SJSA1 (cell line): ENCODE results near the gene C17orf75. TPM values are rescaled to one million over a fixed set of nuclear protein-coding genes. Genes with fewer than 3 reads are reported as not detected.
"Not testable (repeated sequence)": the region's sequence is repeated elsewhere in the genome, so short reads cannot be mapped to it uniquely, and the experiment has no call there.

Experiments
- DNase-seq, 2 experiments: peaks; one replicate each; pipeline ENCODE4 v3.0.0-alpha.2; 2015 to 2020; ENCODE audit warnings: low spot score in 2 of 2, low read depth in 1 of 2
- H3K27ac ChIP-seq: fragments of 250-450 bp; sonication (Bioruptor Pico); 2 replicates; pipeline ENCODE4 v1.5.1; 2020; ENCODE audit warnings: mild to moderate bottlenecking, moderate library complexity
- H3K27me3 ChIP-seq: fragments of 250-450 bp; sonication (Bioruptor Pico); replicated peaks from 2 replicates; pipeline ENCODE4 v1.5.1; 2020; ENCODE audit warnings: mild to moderate bottlenecking, moderate library complexity
- H3K36me3 ChIP-seq: fragments of 250-450 bp; sonication (Bioruptor Pico); 2 replicates; pipeline ENCODE4 v1.5.1; 2020; ENCODE audit warnings: mild to moderate bottlenecking
- H3K4me1 ChIP-seq: fragments of 250-450 bp; sonication (Bioruptor Pico); replicated peaks from 2 replicates; pipeline ENCODE4 v1.6.1; 2021; ENCODE audit warnings: mild to moderate bottlenecking
- H3K4me3 ChIP-seq: fragments of 250-450 bp; sonication (Bioruptor Pico); 2 replicates; pipeline ENCODE4 v1.5.1; 2020; ENCODE audit warnings: mild to moderate bottlenecking
- H3K9me3 ChIP-seq: fragments of 250-450 bp; sonication (Bioruptor Pico); replicated peaks from 2 replicates; pipeline ENCODE4 v1.5.1; 2020; ENCODE audit warnings: mild to moderate bottlenecking
- total RNA-seq: library from RNA; depleted of rRNA; stranded (reverse); fragments of >200 nt; shearing (Covaris generic); gene quantifications from 2 replicates; pipeline ENCODE4 v1.2.3, GENCODE V29; 2014

The C17orf75 gene
- total RNA-seq, 1 experiment from 2014 or later: 16.5 TPM

DNA sequence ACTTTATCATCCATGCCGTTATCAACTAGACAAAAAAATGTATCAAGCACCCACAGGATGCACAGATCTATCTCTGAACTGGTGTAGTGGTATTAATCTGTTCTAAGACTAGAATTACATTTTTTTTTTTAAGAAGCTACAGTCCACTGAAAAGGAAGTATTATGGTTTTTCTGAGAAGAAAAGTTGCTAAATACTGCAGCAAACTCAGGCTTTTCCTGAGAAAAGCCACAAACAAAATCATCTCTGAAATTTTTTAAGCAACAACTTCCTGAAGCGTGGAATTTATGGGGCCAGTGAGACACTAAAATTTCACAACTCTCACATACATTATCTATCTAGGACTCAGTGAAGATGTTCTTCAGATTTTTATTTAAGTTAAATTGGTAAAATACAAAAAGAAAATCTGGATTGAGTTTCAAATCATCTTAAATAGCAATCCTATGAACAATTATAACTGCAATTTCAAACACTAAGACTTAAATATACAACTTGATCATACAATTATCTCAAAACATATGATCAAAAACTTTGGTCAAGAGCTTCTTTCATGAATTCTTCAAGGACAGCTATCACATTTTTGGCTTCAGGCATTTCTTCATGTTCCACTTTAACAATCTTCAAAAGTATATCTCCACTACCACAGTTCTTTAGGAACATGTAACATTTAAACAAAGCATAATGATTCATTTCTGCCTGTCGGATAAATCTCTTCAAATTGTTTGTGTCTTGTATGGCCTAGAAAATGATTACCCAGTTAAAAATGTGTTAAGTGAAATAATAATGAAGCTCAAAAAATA lies 10.5 kb downstream of the C17orf75 start:
- H3K27ac ChIP-seq: no peak overlapping the region
- no peak for DNase-seq
- no peaks in the 10 kb centered on the region for H3K27me3 ChIP-seq
- peaks cover 9% of the 10 kb centered on the region; the same call in 1 of the 2 replicates for H3K4me1 ChIP-seq
- peaks cover 15% of the 10 kb centered on the region for H3K36me3 ChIP-seq
- no peak overlapping the region for H3K4me3 ChIP-seq
- no peaks in the 10 kb centered on the region for H3K9me3 ChIP-seq

DNA sequence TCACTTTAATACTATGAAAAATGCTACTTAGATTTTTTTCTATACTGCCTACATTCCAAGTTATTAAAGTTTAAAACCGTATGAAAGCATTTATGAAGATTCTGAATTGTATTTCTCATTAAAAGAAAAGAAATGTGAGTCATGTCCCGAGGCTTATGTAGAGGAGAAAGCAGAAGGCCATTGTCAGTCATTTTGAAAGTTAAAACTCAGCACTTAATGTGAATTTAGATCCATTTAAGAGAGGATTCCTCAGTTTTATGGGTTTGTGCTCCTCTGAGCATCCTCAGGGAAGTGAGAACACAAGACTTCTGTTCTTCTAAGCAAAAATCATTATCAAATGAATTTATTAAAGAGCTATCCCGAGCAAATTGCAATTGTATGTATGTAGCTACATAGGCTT lies 11.8 kb downstream of the C17orf75 start:
- Histone ChIP-seq H3K4me3 (no peak overlapping the region), H3K9me3 (no peaks in the 10 kb centered on the region), H3K27me3 (no peaks in the 10 kb centered on the region), H3K4me1 (peaks cover under 1% of the 10 kb centered on the region; the same call in 1 of the 2 replicates), H3K36me3 (peaks cover 13% of the 10 kb centered on the region), H3K27ac (no peak overlapping the region)
- no peak for DNase-seq

GRCh38 chr17:32327911-32328310 lies 14.1 kb downstream of the C17orf75 start:
- Histone ChIP-seq H3K27ac (no peak overlapping the region), H3K9me3 (no peaks in the 10 kb centered on the region), H3K4me3 (no peak overlapping the region), H3K36me3 (no peaks in the 10 kb centered on the region), H3K27me3 (no peaks in the 10 kb centered on the region), H3K4me1 (peaks cover 8% of the 10 kb centered on the region)
- no peak for DNase-seq

DNA sequence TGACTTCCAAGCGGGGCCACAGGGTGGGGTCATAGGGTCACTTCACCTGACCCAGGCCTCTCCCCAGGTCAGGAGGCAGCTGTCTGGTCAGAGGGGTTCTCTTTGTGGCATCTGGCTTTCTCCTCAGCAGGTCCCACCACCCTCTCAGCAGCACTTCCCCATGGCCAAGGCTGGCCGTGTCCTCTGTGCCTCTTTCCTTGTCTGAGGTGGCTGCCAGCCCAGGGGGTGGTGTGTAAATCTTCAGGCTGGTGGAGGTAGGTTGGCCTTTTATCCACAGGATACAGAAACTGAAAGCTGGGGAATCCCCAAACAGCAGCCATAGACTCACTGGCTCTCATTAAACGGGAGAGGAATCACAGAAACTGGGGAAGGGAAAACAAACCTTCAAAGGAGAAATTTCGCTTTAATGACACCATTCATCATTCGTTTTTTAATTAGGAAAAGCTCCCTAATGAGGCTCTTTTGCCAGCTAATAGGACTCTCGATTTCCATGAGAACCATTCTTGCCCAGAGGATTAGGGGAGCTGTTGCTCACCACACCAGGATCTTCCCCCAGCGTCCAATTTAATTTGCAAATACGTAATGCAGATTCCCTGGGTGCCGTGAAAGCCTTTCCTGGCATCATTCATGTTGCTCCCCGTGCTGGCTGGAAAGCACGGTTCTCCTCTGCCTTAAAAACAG lies 18.0 kb downstream of the C17orf75 start:
- H3K4me1 ChIP-seq: peaks cover 8% of the 10 kb centered on the region
- DNase-seq: peak; percentile 52 to 56
- peak overlapping the region; percentile 23 for H3K4me3 ChIP-seq
- no peaks in the 10 kb centered on the region for H3K36me3 ChIP-seq
- no peaks in the 10 kb centered on the region for H3K27me3 ChIP-seq
- no peaks in the 10 kb centered on the region for H3K9me3 ChIP-seq
- peak overlapping the region; percentile 48 for H3K27ac ChIP-seq

- Histone ChIP-seq H3K36me3 (no peaks in the 10 kb centered on the region), H3K9me3 (no peaks in the 10 kb centered on the region), H3K27me3 (no peaks in the 10 kb centered on the region), H3K4me3 (no peak overlapping the region), H3K4me1 (peaks cover 8% of the 10 kb centered on the region), H3K27ac (no peak overlapping the region)
- no peak for DNase-seq
Observed at GRCh38 chr17:32323046-32323445, 18.9 kb downstream of the C17orf75 start.

GRCh38 chr17:32320847-32321246 lies 21.1 kb downstream of the C17orf75 start:
- no peak for DNase-seq
- Histone ChIP-seq H3K27me3 (no peaks in the 10 kb centered on the region), H3K36me3 (no peaks in the 10 kb centered on the region), H3K4me1 (peaks cover 8% of the 10 kb centered on the region), H3K4me3 (no peak overlapping the region), H3K9me3 (no peaks in the 10 kb centered on the region), H3K27ac (no peak overlapping the region)

DNA sequence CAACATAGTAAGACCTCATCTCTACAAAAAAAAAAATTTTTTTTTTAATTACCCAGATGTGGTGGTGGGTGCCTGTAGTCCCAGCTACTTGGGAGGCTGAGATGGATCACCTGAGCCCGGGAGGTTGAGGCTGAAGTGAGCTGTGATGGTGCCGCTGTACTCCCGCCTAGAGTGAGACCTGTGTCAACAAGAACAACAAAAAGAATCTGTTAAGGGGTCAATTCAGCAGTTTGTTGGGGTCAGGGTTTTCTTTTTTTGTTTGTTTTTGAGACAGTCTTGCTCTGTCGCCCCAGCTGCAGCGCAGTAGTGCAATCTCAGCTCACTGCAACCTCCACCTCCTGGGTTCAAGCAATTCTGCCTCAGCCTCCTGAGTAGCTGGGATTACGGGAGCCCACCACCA lies 21.9 kb downstream of the C17orf75 start:
- H3K9me3 ChIP-seq, H3K4me3 ChIP-seq, H3K27ac ChIP-seq, DNase-seq, H3K4me1 ChIP-seq, H3K36me3 ChIP-seq, H3K27me3 ChIP-seq: not testable (repeated sequence)

GRCh38 chr17:32319548-32319905 lies 22.4 kb downstream of the C17orf75 start:
- peak; percentile 62 to 75 for DNase-seq
- Histone ChIP-seq H3K4me3 (no peak overlapping the region), H3K27me3 (no peaks in the 10 kb centered on the region)

DNA sequence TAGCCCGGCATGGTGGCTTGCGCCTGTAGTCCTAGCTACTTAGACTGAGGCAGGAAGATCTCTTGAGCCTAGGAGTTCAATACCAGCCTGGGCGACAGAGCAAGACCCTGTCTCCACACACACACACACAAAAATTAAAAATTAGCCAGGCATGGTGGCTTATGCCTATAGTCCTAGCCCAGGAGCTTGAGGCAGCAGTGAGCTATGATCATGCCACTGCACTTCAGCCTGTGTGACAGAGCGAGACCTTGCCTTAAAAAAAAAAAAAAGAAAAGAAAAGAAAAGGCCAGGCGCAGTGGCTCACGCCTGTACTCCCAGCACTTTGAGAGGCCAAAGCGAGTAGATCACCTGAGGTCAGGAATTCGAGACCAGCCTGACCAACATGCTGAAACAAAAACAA lies 23.9 kb downstream of the C17orf75 start:
- no peak overlapping the region for H3K27ac ChIP-seq
- no peak overlapping the region for H3K4me3 ChIP-seq
- no peaks in the 10 kb centered on the region for H3K27me3 ChIP-seq
- no peaks in the 10 kb centered on the region for H3K9me3 ChIP-seq
- no peaks in the 10 kb centered on the region for H3K4me1 ChIP-seq
- no peak for DNase-seq
- no peaks in the 10 kb centered on the region for H3K36me3 ChIP-seq

More at GRCh38 chr17:32319548-32319905, 22.4 kb downstream of the C17orf75 start:
- H3K9me3 ChIP-seq: no peaks in the 10 kb centered on the region
- H3K4me1 ChIP-seq: peaks cover 5% of the 10 kb centered on the region
- no peak overlapping the region for H3K27ac ChIP-seq
- H3K36me3 ChIP-seq: no peaks in the 10 kb centered on the region

DNA sequence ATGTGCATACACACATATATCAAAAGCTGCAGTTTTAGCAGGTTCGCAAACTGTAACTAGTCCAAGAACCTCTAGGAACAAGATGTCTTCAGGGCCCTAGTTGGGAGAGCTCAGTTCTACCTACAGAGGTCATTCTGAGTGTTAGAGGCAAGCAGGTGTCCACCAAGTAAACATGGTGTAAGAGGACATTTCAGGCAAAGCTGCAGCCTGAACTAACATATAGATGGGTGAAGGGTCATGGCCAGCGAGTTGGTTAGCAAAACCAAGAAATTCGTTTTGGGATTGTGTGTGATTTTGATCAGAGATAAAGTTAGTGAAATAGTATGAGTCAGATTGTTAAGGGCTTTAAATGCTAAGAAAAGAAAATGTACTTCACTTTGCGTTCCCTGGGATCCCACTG lies 24.6 kb downstream of the C17orf75 start:
- Histone ChIP-seq H3K9me3 (no peaks in the 10 kb centered on the region), H3K27ac (no peak overlapping the region), H3K4me3 (no peak overlapping the region), H3K4me1 (no peaks in the 10 kb centered on the region), H3K36me3 (no peaks in the 10 kb centered on the region), H3K27me3 (no peaks in the 10 kb centered on the region)
- DNase-seq: no peak

GRCh38 chr17:32316653-32317052 lies 25.3 kb downstream of the C17orf75 start:
- H3K4me1 ChIP-seq, DNase-seq, H3K9me3 ChIP-seq, H3K4me3 ChIP-seq, H3K27me3 ChIP-seq, H3K36me3 ChIP-seq, H3K27ac ChIP-seq: not testable (repeated sequence)

DNA sequence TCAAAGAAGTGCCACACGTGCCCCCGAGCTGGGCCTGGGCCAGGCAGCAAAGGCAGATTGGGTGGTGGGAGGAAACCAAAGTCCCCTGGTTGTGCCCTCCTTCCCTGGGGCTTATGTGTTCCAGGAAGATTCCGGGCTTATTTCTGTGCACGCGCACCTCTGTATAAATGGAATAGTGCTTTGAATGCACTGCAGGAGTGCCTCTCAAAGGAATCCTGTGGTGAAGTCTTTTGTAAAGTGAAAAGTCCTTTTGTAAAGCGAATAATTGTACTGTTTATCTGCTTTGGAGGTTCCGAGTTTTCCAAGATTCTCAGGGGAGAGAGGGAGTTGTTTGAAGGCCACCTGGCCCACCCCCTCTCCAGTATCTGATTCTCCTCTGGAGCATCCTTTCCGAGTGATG lies 26.8 kb downstream of the C17orf75 start:
- Histone ChIP-seq H3K4me3 (no peak overlapping the region), H3K9me3 (no peaks in the 10 kb centered on the region), H3K27ac (no peak overlapping the region), H3K4me1 (no peaks in the 10 kb centered on the region), H3K27me3 (no peaks in the 10 kb centered on the region), H3K36me3 (no peaks in the 10 kb centered on the region)
- no peak for DNase-seq

GRCh38 chr17:32314636-32315035 lies 27.3 kb downstream of the C17orf75 start:
- no peak overlapping the region for H3K4me3 ChIP-seq
- no peaks in the 10 kb centered on the region for H3K4me1 ChIP-seq
- H3K36me3 ChIP-seq: no peaks in the 10 kb centered on the region
- no peak overlapping the region for H3K27ac ChIP-seq
- no peak for DNase-seq
- no peaks in the 10 kb centered on the region for H3K27me3 ChIP-seq
- no peaks in the 10 kb centered on the region for H3K9me3 ChIP-seq

- H3K27ac ChIP-seq: no peak overlapping the region
- no peak overlapping the region for H3K4me3 ChIP-seq
- no peaks in the 10 kb centered on the region for H3K4me1 ChIP-seq
- no peaks in the 10 kb centered on the region; the same call in 1 of the 2 replicates for H3K27me3 ChIP-seq
- DNase-seq: no peak
- H3K36me3 ChIP-seq: no peaks in the 10 kb centered on the region
- no peaks in the 10 kb centered on the region for H3K9me3 ChIP-seq
Observed at GRCh38 chr17:32311028-32311536, 30.9 kb downstream of the C17orf75 start.
